HEK293T (cell line): ENCODE results near the gene IQSEC1.

ENCODE experiments used
- FOXA1 ChIP-seq: fragments of 450-650 bp; IDR thresholded peaks from 2 replicates; pipeline ENCODE4 v1.6.1; 2016; ENCODE audit warnings: mild to moderate bottlenecking
- FOXM1 ChIP-seq: fragments of 450-650 bp; IDR thresholded peaks from 2 replicates; pipeline ENCODE4 v1.6.1; 2017; ENCODE audit warnings: mild to moderate bottlenecking, borderline replicate concordance
- LEF1 ChIP-seq: fragments of 450-650 bp; IDR thresholded peaks from 2 replicates; pipeline ENCODE4 v1.6.1; 2017; ENCODE audit warnings: mild to moderate bottlenecking, borderline replicate concordance
- SUZ12 ChIP-seq: fragments of 450-650 bp; IDR thresholded peaks from 2 replicates; pipeline ENCODE4 v1.6.1; 2016; ENCODE audit warnings: mild to moderate bottlenecking
- ZNF384 ChIP-seq: fragments of 450-650 bp; IDR thresholded peaks from 2 replicates; pipeline ENCODE4 v1.6.1; 2016
- TF ChIP-seq, protein P1 (sequence below): fragments of 450-650 bp; IDR thresholded peaks from 2 replicates; pipeline ENCODE4 v1.6.1; 2016

DNA sequence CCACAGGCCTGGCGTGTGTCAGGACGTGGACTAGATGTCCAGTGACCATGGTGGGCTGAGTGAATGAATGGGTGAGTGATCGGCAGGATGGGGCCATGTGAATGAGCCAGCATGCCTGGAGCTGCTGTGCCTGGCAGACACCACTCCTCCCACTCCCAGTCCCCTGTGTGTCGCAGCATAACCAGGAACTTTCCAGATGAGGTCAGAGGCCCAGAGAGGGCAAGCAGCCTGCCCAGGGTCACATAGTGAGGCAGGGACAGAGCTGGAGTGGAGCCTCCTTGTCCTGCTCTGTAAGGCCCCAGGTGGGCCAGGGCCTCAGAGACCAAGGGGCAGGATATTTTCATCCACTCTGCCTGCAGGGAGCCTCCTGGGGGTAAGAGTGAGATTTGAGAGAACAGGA lies 6.4 kb downstream of the IQSEC1 start:
- TF ChIP-seq, protein P1, sequence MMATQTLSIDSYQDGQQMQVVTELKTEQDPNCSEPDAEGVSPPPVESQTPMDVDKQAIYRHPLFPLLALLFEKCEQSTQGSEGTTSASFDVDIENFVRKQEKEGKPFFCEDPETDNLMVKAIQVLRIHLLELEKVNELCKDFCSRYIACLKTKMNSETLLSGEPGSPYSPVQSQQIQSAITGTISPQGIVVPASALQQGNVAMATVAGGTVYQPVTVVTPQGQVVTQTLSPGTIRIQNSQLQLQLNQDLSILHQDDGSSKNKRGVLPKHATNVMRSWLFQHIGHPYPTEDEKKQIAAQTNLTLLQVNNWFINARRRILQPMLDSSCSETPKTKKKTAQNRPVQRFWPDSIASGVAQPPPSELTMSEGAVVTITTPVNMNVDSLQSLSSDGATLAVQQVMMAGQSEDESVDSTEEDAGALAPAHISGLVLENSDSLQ: no peak
- TF ChIP-seq FOXM1 (no peak), ZNF384 (no peak), SUZ12 (no peak), FOXA1 (no peak), LEF1 (no peak)
